Fibroblast of skin of right quadriceps (primary cell): Measurements from ENCODE around the gene MFN1.
A peak's percentile ranks its signal among the peaks of the same experiment; 100 is the strongest.
"Not testable (repeated sequence)": the region's sequence is repeated elsewhere in the genome, so short reads cannot be mapped to it uniquely, and the experiment has no call there.

Source experiments
- DNase-seq: peaks from one replicate; pipeline ENCODE4 v3.0.0-alpha.2; 2013

The MFN1 gene

GRCh38 chr3:179347345-179348194, at the start of gene MFN1:
Gene MFN1 (plus strand): TSS chr3:179347709. CDS start chr3:179348852, 1,143 bp downstream.
- peak; percentile 95 for DNase-seq

GRCh38 chr3:179297971-179298725, 49.4 kb upstream of the MFN1 start:
- DNase-seq, result no peak

- no peak for DNase-seq
Measured at GRCh38 chr3:179299316-179299715, 48.2 kb upstream of the MFN1 start.

GRCh38 chr3:179299999-179300613, 47.4 kb upstream of the MFN1 start:
- DNase-seq, result no peak

GRCh38 chr3:179301645-179302044, 45.9 kb upstream of the MFN1 start:
- DNase-seq, result no peak

- no peak for DNase-seq
Measured at GRCh38 chr3:179302111-179302510, 45.4 kb upstream of the MFN1 start.

- DNase-seq, result no peak
Measured at GRCh38 chr3:179304605-179305004, 42.9 kb upstream of the MFN1 start.

GRCh38 chr3:179307362-179307761, 40.1 kb upstream of the MFN1 start:
- not testable (repeated sequence) for DNase-seq

GRCh38 chr3:179308001-179308400, 39.5 kb upstream of the MFN1 start:
- DNase-seq, result no peak

- no peak for DNase-seq
Measured at GRCh38 chr3:179309225-179310078, 38.1 kb upstream of the MFN1 start.

- DNase-seq, result no peak
Measured at GRCh38 chr3:179318876-179319275, 28.6 kb upstream of the MFN1 start.

GRCh38 chr3:179321668-179322285, 25.7 kb upstream of the MFN1 start:
- peak; percentile 48 for DNase-seq

- DNase-seq, result peak; percentile 90
Measured at GRCh38 chr3:179322286-179323196, 25.0 kb upstream of the MFN1 start, which contains the start of gene ZNF639. Gene ZNF639 (plus strand): TSS chr3:179323031. CDS start chr3:179328294, 5,263 bp downstream.

- peak; percentile 74 for DNase-seq
Measured at GRCh38 chr3:179323197-179324110, 24.1 kb upstream of the MFN1 start.

- peak; percentile 27 for DNase-seq
Measured at GRCh38 chr3:179324270-179324754, 23.2 kb upstream of the MFN1 start.

GRCh38 chr3:179330438-179330837, 17.1 kb upstream of the MFN1 start:
- DNase-seq, result no peak

GRCh38 chr3:179332240-179332639, 15.3 kb upstream of the MFN1 start:
- DNase-seq, result no peak

- DNase-seq, result no peak
Measured at GRCh38 chr3:179333084-179333483, 14.4 kb upstream of the MFN1 start.

GRCh38 chr3:179336345-179336929, 11.1 kb upstream of the MFN1 start:
- DNase-seq, result no peak
